SK-N-SH (cell line): ENCODE measurements around the gene DGKD. TPM values are rescaled to one million over a fixed set of nuclear protein-coding genes. Genes with fewer than 3 reads are reported as not detected.

ENCODE experiments used
- CTCF ChIA-PET: fragments of 300-600, 350-600 bp; formaldehyde crosslinking; extraction: SDS; loops from one replicate; lab custom pipeline; 2021; lab: Yijun Ruan, JAX
- POLR2A ChIA-PET: fragments of 350-600 bp; sonication (Branson Sonifier 250); formaldehyde crosslinking; extraction: SDS; loops from one replicate; lab custom pipeline; 2020; ENCODE audit warnings: antibody characterized with exemption, inconsistent platforms; lab: Yijun Ruan, JAX
- DNase-seq: peaks from one replicate; pipeline ENCODE4 v3.0.0; 2012
- H2AFZ ChIP-seq: fragments of 200-600 bp; sonication (generic); 2 replicates; pipeline ENCODE4 v1.8.1; 2016; ENCODE audit warnings: antibody characterized with exemption, mild to moderate bottlenecking, low read depth
- H3F3A ChIP-seq: fragments of 200-600 bp; sonication (generic); replicated peaks from 2 replicates; pipeline ENCODE3; 2016; ENCODE audit warnings: antibody characterized with exemption, mild to moderate bottlenecking; ENCODE audit not compliant: insufficient read depth
- H3K27ac ChIP-seq, 2 experiments: fragments of 200-500 bp in 1 of 2; fragments of 200-600 bp in 1 of 2; sonication (Bioruptor generic) in 1 of 2; sonication (generic), shearing (Covaris generic) in 1 of 2; 2 replicates each; pipeline versions ENCODE4 v1.5.1 to v1.6.1; 2014 to 2016; ENCODE audit warnings: low read depth in 2 of 2, inconsistent platforms in 1 of 2, low read length in 1 of 2, mild to moderate bottlenecking in 1 of 2, mixed read lengths in 1 of 2
- H3K27me3 ChIP-seq: fragments of 200-600 bp; sonication (generic), shearing (Covaris generic); 2 replicates; pipeline ENCODE4 v1.6.1; 2016; ENCODE audit warnings: mixed run types; ENCODE audit not compliant: insufficient read depth
- H3K36me3 ChIP-seq, 2 experiments: fragments of 200-500 bp in 1 of 2; fragments of 200-600 bp in 1 of 2; sonication (Bioruptor generic) in 1 of 2; sonication (generic) in 1 of 2; replicated peaks in 1 of 2; 2 replicates each; pipeline versions ENCODE3 to v1.5.1; 2014 to 2016; ENCODE audit warnings: low read length in 1 of 2, mild to moderate bottlenecking in 1 of 2; ENCODE audit not compliant: insufficient read depth in 2 of 2, control insufficient read depth in 1 of 2
- H3K4me1 ChIP-seq, 2 experiments: fragments of 200-500 bp in 1 of 2; fragments of 200-600 bp in 1 of 2; sonication (Bioruptor generic) in 1 of 2; sonication (generic), shearing (Covaris generic) in 1 of 2; 2 replicates each; pipeline versions ENCODE4 v1.5.1 to v1.6.1; 2014 to 2016; ENCODE audit warnings: low read depth in 1 of 2, low read length in 1 of 2, mixed run types in 1 of 2; ENCODE audit not compliant: insufficient read depth in 2 of 2, control insufficient read depth in 1 of 2
- H3K4me2 ChIP-seq: fragments of 200-600 bp; sonication (generic), shearing (Covaris generic); 2 replicates; pipeline ENCODE4 v1.6.1; 2017; ENCODE audit warnings: mixed run types
- H3K4me3 ChIP-seq, 2 experiments: fragments of 200-500 bp in 1 of 2; fragments of 200-600 bp in 1 of 2; sonication (Bioruptor generic) in 1 of 2; sonication (generic), shearing (Covaris generic) in 1 of 2; 2 replicates each; pipeline versions ENCODE4 v1.5.1 to v1.8.1; 2014 to 2016; ENCODE audit warnings: low read depth in 2 of 2, inconsistent platforms in 1 of 2, low read length in 1 of 2, mild to moderate bottlenecking in 1 of 2, mixed read lengths in 1 of 2, moderate library complexity in 1 of 2
- H3K79me2 ChIP-seq: fragments of 200-600 bp; sonication (generic); 2 replicates; pipeline ENCODE4 v1.8.1; 2017; ENCODE audit warnings: mild to moderate bottlenecking; ENCODE audit not compliant: insufficient read depth
- H3K9ac ChIP-seq: fragments of 200-600 bp; sonication (generic); 2 replicates; pipeline ENCODE4 v1.6.1; 2017; ENCODE audit warnings: mixed run types
- H3K9me2 ChIP-seq: fragments of 200-600 bp; sonication (generic); 2 replicates; pipeline ENCODE4 v1.6.1; 2017; ENCODE audit warnings: mixed run types
- H3K9me3 ChIP-seq: fragments of 200-600 bp; sonication (generic); 2 replicates; pipeline ENCODE4 v1.6.1; 2017; ENCODE audit warnings: mixed run types, mild to moderate bottlenecking, moderate library complexity
- H4K20me1 ChIP-seq: fragments of 200-600 bp; sonication (generic); 2 replicates; pipeline ENCODE4 v1.6.1; 2017; ENCODE audit warnings: mild to moderate bottlenecking, mixed run types; ENCODE audit not compliant: insufficient read depth
- CTCF ChIP-seq: fragments of 200-600 bp; sonication (generic); IDR thresholded peaks from 2 replicates; pipeline ENCODE4 v1.6.1; 2017; ENCODE audit warnings: antibody characterized with exemption, mild to moderate bottlenecking, moderate library complexity
- EP300 ChIP-seq, 2 experiments: IDR thresholded peaks; 2 replicates each; pipeline versions ENCODE4 v1.4.0 to v1.6.1; 2012; ENCODE audit warnings: borderline replicate concordance in 1 of 2, low read depth in 1 of 2, low read length in 1 of 2
- FOSL2 ChIP-seq: IDR thresholded peaks from 2 replicates; pipeline ENCODE4 v1.4.0; 2012; ENCODE audit warnings: low read depth, mild to moderate bottlenecking, moderate library complexity, borderline replicate concordance
- GABPA ChIP-seq: IDR thresholded peaks from 2 replicates; pipeline ENCODE4 v1.4.0; 2012; ENCODE audit warnings: low read depth, mild to moderate bottlenecking
- GATA2 ChIP-seq: sonication (generic); formaldehyde crosslinking; IDR thresholded peaks from 2 replicates; pipeline ENCODE4 v1.5.0; 2020; ENCODE audit warnings: mild to moderate bottlenecking, missing genetic modification reagents
- IRF3 ChIP-seq: fragments of 150-350 bp; IDR thresholded peaks from 2 replicates; pipeline ENCODE4 v1.6.1; 2016; ENCODE audit warnings: mild to moderate bottlenecking, low read depth, low read length
- NRF1 ChIP-seq: IDR thresholded peaks from 2 replicates; pipeline ENCODE4 v1.6.1; 2012; ENCODE audit warnings: low read depth, mild to moderate bottlenecking, low read length
- RCOR1 ChIP-seq: fragments of 150-350 bp; IDR thresholded peaks from 2 replicates; pipeline ENCODE4 v1.6.1; 2017; ENCODE audit warnings: antibody characterized with exemption, low read length
- REST ChIP-seq: IDR thresholded peaks from 2 replicates; pipeline ENCODE4 v1.6.1; 2012; ENCODE audit warnings: mild to moderate bottlenecking, low read depth, low read length, moderate library complexity
- RFX5 ChIP-seq: IDR thresholded peaks from 2 replicates; pipeline ENCODE4 v1.6.1; 2012; ENCODE audit warnings: mild to moderate bottlenecking, improper control_type of control experiment, low read length
- RXRA ChIP-seq: IDR thresholded peaks from 2 replicates; pipeline ENCODE4 v1.4.0; 2012; ENCODE audit warnings: low read depth, mild to moderate bottlenecking, borderline replicate concordance
- SMC3 ChIP-seq: IDR thresholded peaks from 2 replicates; pipeline ENCODE4 v1.6.1; 2012; ENCODE audit warnings: low read depth, low read length, improper control_type of control experiment
- TAF1 ChIP-seq: IDR thresholded peaks from 2 replicates; pipeline ENCODE4 v1.6.1; 2012; ENCODE audit warnings: low read depth, mild to moderate bottlenecking, low read length, moderate library complexity, borderline replicate concordance
- TCF12 ChIP-seq: IDR thresholded peaks from 2 replicates; pipeline ENCODE4 v1.4.0; 2012
- YY1 ChIP-seq: IDR thresholded peaks from 2 replicates; pipeline ENCODE4 v1.4.0; 2012; ENCODE audit warnings: low read depth, mild to moderate bottlenecking
- WGBS: methylation state at CpG from one replicate; pipeline ENCODE4 v1.1.6; 2017; ENCODE audit warnings: low lambda C conversion rate; 5-methylcytosine and 5-hydroxymethylcytosine counted together
- polyA plus RNA-seq, 3 experiments: library from polyadenylated mRNA; depleted of rRNA; stranded (reverse); fragments of >200 nt; gene quantifications; 2 replicates each; pipeline ENCODE4 v1.2.3, GENCODE V29; 2012

DGKD gene
- polyA plus RNA-seq, 1 of the 3 experiments (the other 2 are of a cell fraction), result 21.7 TPM

- Histone ChIP-seq H4K20me1 (no peaks in the 10 kb centered on the region), H3K79me2 (no peaks in the 10 kb centered on the region), H3K4me1 (no peaks in the 10 kb centered on the region), H3K27me3 (no peaks in the 10 kb centered on the region), H3K9me2 (no peaks in the 10 kb centered on the region), H3K9ac (no peak overlapping the region), H3K27ac (no peak overlapping the region), H2AFZ (no peak overlapping the region), H3K36me3 (peaks cover 40 to 61% of the 10 kb centered on the region in 2 experiments), H3K4me3 (no peak overlapping the region), H3K4me2 (no peak overlapping the region), H3K9me3 (peaks cover 10% of the 10 kb centered on the region), H3F3A (peaks cover 12% of the 10 kb centered on the region)
- 96% methylated on average over 1 of the region's 1 CpG for WGBS
- ChIA-PET CTCF (interaction anchor here (0.9 kb wide), 1 partner anchor 12 kb away, joined by 4 read pairs; no protein-coding TSS in a partner anchor), POLR2A (no interaction called here)
- no peak for TF ChIP-seq REST
- no peak for TF ChIP-seq RFX5
- TF ChIP-seq IRF3, result no peak
- TF ChIP-seq RXRA, result no peak
- no peak for TF ChIP-seq YY1
- TF ChIP-seq CTCF, result no peak
- no peak for TF ChIP-seq FOSL2
- TF ChIP-seq TCF12, result no peak
- no peak for TF ChIP-seq TAF1
- no peak for TF ChIP-seq RCOR1
- TF ChIP-seq NRF1, result no peak
- no peak for TF ChIP-seq GATA2 (CRISPR knock-in tag)
- no peak for TF ChIP-seq SMC3
- no peak for TF ChIP-seq GABPA
- TF ChIP-seq EP300 (IDR thresholded peaks at IDR 0.05; ENCODE audit: borderline replicate concordance in 1 of 2, low read depth in 1 of 2, low read length in 1 of 2), result no peak
- no peak for DNase-seq
These were observed 149.2 kb downstream of the DGKD start for GRCh38 chr2:233503481-233503880.
